Vagina (tissue), 2 donors: ENCODE data around the gene ETFRF1.

ENCODE experiments used
- CTCF ChIP-seq, 3 experiments: fragments of 450-650 bp in 2 of 3; fragments of 200-600 bp in 1 of 3; sonication (generic) in 1 of 3; IDR thresholded peaks; one replicate each; pipeline ENCODE4 v1.5.1; 2017 to 2019; ENCODE audit warnings: antibody characterized with exemption in 3 of 3, mild to moderate bottlenecking in 2 of 3, moderate library complexity in 2 of 3
- POLR2A ChIP-seq, 2 donors: fragments of 450-650 bp; IDR thresholded peaks; one replicate each; pipeline ENCODE4 v1.6.1; 2017; ENCODE audit warnings: antibody characterized with exemption in 2 of 2, mild to moderate bottlenecking in 2 of 2, moderate library complexity in 2 of 2
- POLR2AphosphoS5 ChIP-seq, 2 donors: sonication (generic); formaldehyde crosslinking; IDR thresholded peaks; one replicate each; pipeline ENCODE4 v1.9.0; 2017; ENCODE audit warnings: antibody characterized with exemption in 2 of 2, mild to moderate bottlenecking in 2 of 2, low read depth in 1 of 2; ENCODE audit not compliant: insufficient read depth in 1 of 2

- TF ChIP-seq CTCF (IDR thresholded peaks at IDR 0.05) = no peak
- no peak for TF ChIP-seq POLR2A (IDR thresholded peaks at IDR 0.05)
- TF ChIP-seq POLR2AphosphoS5 (IDR thresholded peaks at IDR 0.05; ENCODE audit: insufficient read depth in 1 of 2, low read depth in 1 of 2) = no peak
Observed at GRCh38 chr12:25236190-25236589, 41.2 kb downstream of the ETFRF1 start.
